ENCODE measurements around the gene EBP.

GRCh38 chrX:48516987-48517386, 4.6 kb upstream of the EBP start:
- TF ChIP-seq, protein P1, sequence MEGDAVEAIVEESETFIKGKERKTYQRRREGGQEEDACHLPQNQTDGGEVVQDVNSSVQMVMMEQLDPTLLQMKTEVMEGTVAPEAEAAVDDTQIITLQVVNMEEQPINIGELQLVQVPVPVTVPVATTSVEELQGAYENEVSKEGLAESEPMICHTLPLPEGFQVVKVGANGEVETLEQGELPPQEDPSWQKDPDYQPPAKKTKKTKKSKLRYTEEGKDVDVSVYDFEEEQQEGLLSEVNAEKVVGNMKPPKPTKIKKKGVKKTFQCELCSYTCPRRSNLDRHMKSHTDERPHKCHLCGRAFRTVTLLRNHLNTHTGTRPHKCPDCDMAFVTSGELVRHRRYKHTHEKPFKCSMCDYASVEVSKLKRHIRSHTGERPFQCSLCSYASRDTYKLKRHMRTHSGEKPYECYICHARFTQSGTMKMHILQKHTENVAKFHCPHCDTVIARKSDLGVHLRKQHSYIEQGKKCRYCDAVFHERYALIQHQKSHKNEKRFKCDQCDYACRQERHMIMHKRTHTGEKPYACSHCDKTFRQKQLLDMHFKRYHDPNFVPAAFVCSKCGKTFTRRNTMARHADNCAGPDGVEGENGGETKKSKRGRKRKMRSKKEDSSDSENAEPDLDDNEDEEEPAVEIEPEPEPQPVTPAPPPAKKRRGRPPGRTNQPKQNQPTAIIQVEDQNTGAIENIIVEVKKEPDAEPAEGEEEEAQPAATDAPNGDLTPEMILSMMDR (IDR thresholded peaks at IDR 0.05; ENCODE audit: poor library complexity, severe bottlenecking) = no peak
- TF ChIP-seq EP300 (conservative IDR thresholded peaks at IDR 0.05; ENCODE audit: poor library complexity, severe bottlenecking) = no peak
- no peak for TF ChIP-seq SMC3 (conservative IDR thresholded peaks at IDR 0.05; ENCODE audit: poor library complexity)
- no peak for TF ChIP-seq EZH2 (IDR thresholded peaks at IDR 0.05; ENCODE audit: borderline replicate concordance, insufficient read depth, low read length, poor library complexity, severe bottlenecking)
- TF ChIP-seq POLR2AphosphoS5 (IDR thresholded peaks at IDR 0.05) = no peak
- no peak for TF ChIP-seq REST (IDR thresholded peaks at IDR 0.05; ENCODE audit: borderline replicate concordance)
- no peak for TF ChIP-seq TAF1 (IDR thresholded peaks at IDR 0.05; ENCODE audit: low read depth)
- no peak for TF ChIP-seq RAD21 (conservative IDR thresholded peaks at IDR 0.05)
- TF ChIP-seq MXI1 (conservative IDR thresholded peaks at IDR 0.05; ENCODE audit: poor library complexity, severe bottlenecking) = no peak
